GM19463 (cell line): ENCODE data around the gene NAALAD2.
"Not testable (repeated sequence)": the region's sequence is repeated elsewhere in the genome, so short reads cannot be mapped to it uniquely, and the experiment has no call there.

Experiments used
- ATAC-seq: cut with Tn5 transposase; IDR thresholded peaks from one replicate; pipeline ENCODE4 v1.9.1; 2021; ENCODE audit warnings: mild to moderate bottlenecking, moderate library complexity; ENCODE audit not compliant: unreplicated experiment

NAALAD2 gene

DNA sequence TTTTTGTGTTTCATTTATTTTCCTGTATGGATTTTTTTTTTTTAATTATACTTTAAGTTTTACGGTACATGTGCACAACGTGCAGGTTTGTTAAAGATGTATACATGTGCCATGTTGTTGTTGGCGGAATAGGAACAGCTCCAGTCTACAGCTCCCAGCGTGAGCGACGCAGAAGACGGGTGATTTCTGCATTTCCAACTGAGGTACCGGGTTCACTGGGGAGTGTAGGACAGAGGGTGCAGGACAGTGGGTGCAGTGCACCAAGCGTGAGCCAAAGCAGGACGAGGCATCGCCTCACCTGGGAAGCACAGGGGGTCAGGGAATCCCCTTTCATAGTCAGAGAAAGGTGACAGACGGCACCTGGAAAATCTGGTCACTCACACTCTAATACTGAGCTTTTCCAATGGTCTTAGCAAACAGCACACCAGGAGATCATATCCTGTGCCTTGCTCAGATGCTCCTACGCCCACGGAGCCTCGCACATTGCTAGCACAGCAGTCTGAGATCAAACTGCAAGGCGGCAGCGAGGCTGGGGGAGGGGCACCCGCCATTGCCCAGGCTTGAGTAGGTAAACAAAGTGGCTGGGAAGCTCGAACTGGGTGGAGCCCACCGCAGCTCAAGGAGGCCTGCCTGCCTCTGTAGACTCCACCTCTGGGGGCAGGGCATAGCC lies 105.6 kb downstream of the NAALAD2 start:
- not testable (repeated sequence) for ATAC-seq

DNA sequence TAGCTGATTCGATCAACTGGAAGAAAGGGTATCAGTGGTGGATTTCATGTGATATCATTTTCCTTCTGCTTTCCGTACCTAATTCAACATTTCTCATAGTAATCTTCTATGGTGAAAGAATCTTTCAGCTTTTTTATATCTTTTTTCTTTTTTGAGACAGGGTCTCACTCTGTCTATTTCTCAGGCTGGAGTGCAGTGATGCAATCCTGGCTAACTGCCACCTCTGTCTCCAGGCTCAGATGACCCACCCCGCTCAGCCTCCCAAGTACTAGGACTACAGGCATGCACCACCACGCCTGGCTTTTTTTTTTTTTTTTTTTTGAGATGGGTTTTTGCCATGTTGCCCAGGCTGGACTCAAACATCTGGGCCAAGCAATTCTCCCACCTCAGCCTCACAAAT lies 107.0 kb downstream of the NAALAD2 start:
- no peak for ATAC-seq
